Measurements from ENCODE around the gene ADCYAP1R1.

DNA sequence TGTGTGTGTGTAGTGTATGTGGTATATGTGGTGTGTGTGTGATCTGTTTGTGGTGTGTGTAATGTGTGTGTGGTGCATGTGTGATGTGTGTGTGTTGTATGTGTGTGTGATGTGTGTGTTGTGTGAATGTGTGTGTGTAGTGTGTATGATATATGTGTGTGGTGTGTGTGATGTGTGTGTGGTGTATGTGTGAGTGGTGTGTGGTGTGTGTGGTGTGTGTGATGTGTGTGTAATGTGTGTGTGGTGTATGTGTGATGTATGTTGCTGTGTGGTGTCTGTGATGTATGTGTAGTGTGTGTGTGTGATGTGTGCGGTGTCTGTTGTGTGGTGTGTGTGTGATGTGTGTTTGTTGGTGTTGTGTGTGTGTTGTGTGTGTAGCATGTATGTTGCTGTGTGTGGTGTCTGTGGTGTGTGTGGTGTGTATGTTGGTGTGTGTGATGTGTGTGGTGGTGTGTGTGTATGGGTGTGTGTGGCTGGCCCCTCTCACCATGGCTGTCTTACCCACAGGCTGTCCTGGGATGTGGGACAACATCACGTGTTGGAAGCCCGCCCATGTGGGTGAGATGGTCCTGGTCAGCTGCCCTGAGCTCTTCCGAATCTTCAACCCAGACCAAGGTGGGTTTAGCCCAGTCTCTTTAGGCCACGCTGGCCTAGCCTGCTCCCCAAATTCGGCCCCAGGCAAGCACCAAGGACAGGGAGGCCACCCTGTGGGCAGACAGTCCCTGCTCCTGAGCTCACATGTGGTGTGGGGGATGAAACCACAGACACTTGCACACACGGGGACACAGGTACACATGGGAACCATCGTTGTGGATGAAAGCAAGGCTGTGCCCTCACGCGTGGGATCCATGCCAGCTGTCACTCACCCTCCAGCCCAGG is 25.6 kb downstream of the ADCYAP1R1 start:
- no peak for TF ChIP-seq CTCF (IDR thresholded peaks at IDR 0.05; ENCODE audit: poor library complexity, severe bottlenecking)
- no peak for TF ChIP-seq RAD21 (conservative IDR thresholded peaks at IDR 0.05)
- no peak for TF ChIP-seq SMC3 (conservative IDR thresholded peaks at IDR 0.05; ENCODE audit: poor library complexity)
- no peak for TF ChIP-seq EZH2 (IDR thresholded peaks at IDR 0.05; ENCODE audit: borderline replicate concordance, insufficient read depth, low read length, poor library complexity, severe bottlenecking)
- TF ChIP-seq, protein P1, sequence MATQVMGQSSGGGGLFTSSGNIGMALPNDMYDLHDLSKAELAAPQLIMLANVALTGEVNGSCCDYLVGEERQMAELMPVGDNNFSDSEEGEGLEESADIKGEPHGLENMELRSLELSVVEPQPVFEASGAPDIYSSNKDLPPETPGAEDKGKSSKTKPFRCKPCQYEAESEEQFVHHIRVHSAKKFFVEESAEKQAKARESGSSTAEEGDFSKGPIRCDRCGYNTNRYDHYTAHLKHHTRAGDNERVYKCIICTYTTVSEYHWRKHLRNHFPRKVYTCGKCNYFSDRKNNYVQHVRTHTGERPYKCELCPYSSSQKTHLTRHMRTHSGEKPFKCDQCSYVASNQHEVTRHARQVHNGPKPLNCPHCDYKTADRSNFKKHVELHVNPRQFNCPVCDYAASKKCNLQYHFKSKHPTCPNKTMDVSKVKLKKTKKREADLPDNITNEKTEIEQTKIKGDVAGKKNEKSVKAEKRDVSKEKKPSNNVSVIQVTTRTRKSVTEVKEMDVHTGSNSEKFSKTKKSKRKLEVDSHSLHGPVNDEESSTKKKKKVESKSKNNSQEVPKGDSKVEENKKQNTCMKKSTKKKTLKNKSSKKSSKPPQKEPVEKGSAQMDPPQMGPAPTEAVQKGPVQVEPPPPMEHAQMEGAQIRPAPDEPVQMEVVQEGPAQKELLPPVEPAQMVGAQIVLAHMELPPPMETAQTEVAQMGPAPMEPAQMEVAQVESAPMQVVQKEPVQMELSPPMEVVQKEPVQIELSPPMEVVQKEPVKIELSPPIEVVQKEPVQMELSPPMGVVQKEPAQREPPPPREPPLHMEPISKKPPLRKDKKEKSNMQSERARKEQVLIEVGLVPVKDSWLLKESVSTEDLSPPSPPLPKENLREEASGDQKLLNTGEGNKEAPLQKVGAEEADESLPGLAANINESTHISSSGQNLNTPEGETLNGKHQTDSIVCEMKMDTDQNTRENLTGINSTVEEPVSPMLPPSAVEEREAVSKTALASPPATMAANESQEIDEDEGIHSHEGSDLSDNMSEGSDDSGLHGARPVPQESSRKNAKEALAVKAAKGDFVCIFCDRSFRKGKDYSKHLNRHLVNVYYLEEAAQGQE (IDR thresholded peaks at IDR 0.05; ENCODE audit: borderline replicate concordance) = no peak
- TF ChIP-seq POLR2AphosphoS5 (IDR thresholded peaks at IDR 0.05) = no peak
- TF ChIP-seq EP300 (conservative IDR thresholded peaks at IDR 0.05; ENCODE audit: poor library complexity, severe bottlenecking) = no peak

Data from neural cell (in vitro differentiated cells).